Stimulated activated CD4-positive, alpha-beta T cell treated with anti-CD3 and anti-CD28 coated beads, Interleukin-1b, Interleukin-23, amount 100 ng/mL, for 4 hours (primary cell): Measurements from ENCODE around the gene ERCC8.

Source experiments
- DNase-seq, 2 donors: peaks; one replicate each; pipeline ENCODE4 v3.0.0-alpha.2; 2020; ENCODE audit warnings: low read depth in 2 of 2

ERCC8 gene

GRCh38 chr5:60835554-60835953 is 109.3 kb downstream of the ERCC8 start:
- DNase-seq = no peak

GRCh38 chr5:60833520-60833919 is 111.3 kb downstream of the ERCC8 start:
- no peak for DNase-seq

- DNase-seq = no peak
These were observed 114.2 kb downstream of the ERCC8 start for GRCh38 chr5:60830581-60831127.

- no peak for DNase-seq
These were observed 115.2 kb downstream of the ERCC8 start for GRCh38 chr5:60829490-60830266.

GRCh38 chr5:60827201-60827600 is 117.7 kb downstream of the ERCC8 start:
- DNase-seq = no peak

GRCh38 chr5:60826653-60827052 is 118.2 kb downstream of the ERCC8 start:
- no peak for DNase-seq
